ENCODE data around the gene CDH15. TPM values are rescaled to one million over a fixed set of nuclear protein-coding genes. Genes with fewer than 3 reads are reported as not detected.

Gene CDH15
- total RNA-seq, 1 experiment from 2014 or later, result 3.8 TPM

DNA sequence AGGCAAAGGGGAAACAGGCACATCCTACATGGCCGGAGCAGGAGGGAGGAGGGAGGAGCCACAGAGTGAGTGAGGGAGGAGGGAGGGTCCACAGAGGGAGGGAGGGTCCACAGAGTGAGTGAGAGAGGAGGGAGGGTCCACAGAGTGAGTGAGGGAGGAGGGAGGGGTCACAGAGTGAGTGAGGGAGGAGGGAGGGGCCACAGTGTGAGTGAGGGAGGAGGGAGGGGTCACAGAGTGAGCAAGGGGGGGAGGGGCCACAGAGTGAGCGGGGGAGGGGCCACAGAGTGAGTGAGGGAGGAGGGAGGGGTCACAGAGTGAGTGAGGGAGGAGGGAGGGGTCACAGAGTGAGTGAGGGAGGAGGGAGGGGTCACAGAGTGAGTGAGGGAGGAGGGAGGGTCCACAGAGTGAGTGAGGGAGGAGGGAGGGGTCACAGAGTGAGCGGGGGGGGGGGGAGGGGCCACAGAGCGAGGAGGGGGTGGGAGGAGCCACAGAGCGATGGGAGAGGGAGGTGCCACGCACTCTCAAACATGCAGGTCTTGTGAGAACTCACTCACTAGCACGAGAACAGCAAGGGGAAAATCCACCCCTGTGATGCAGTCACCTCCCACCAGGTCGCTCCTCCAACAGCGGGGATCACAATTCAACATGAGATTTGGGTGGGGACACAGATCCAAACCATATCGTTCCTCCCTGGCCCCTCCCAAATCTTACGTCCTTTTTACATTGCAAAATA lies 24.3 kb upstream of the CDH15 start:
- TF ChIP-seq POLR2A (IDR thresholded peaks at IDR 0.05; ENCODE audit: borderline replicate concordance, extremely low read depth, insufficient read depth, insufficient read length), result no peak
- TF ChIP-seq SRF (IDR thresholded peaks at IDR 0.05; ENCODE audit: low read depth), result no peak
- RAD21 ChIA-PET (ENCODE audit: low non-redundant PET in 1 of 2, low total read pairs in 2 of 2, uncharacterized antibody in 2 of 2, unreplicated experiment in 2 of 2), result no interaction called here
- H3K27ac ChIP-seq (ENCODE audit: low read depth, low read length), result no peak overlapping the region
- H3K27me3 ChIP-seq (ENCODE audit: insufficient read depth, low read length), result no peaks in the 10 kb centered on the region
- no peak overlapping the region for H3K4me2 ChIP-seq (ENCODE audit: low read length)
- DNase-seq (ENCODE audit: low read depth, low spot score) (no peak), ATAC-seq (no peak)
- intact Hi-C loops (cut with micrococcal nuclease), result no loop called here
- H3K9ac ChIP-seq (ENCODE audit: low read length), result no peak overlapping the region
- H3K79me2 ChIP-seq (ENCODE audit: insufficient read depth, low read length), result no peaks in the 10 kb centered on the region
- CTCF ChIA-PET, result no interaction called here
- peaks cover 0 to 13% of the 10 kb centered on the region in 2 experiments; a peak in 1 of 4 replicates for H3K9me3 ChIP-seq (ENCODE audit: control insufficient read depth in 1 of 2, insufficient read depth in 1 of 2, low read depth in 1 of 2, low read length in 2 of 2)
- no peaks in the 10 kb centered on the region for H4K20me1 ChIP-seq (ENCODE audit: insufficient read depth)
- H3K9me2 ChIP-seq (ENCODE audit: insufficient read depth), result no peaks in the 10 kb centered on the region
- POLR2A ChIA-PET, result no interaction called here
- H3K36me3 ChIP-seq (ENCODE audit: control insufficient read depth in 1 of 2, insufficient read depth in 2 of 2, low read length in 2 of 2), result peaks cover 10 to 27% of the 10 kb centered on the region in 2 experiments; a peak in 2 of 4 replicates
- BruUV-seq (replicated peaks), result no TSS peak
- H3K4me1 ChIP-seq (ENCODE audit: control insufficient read depth in 1 of 2, insufficient read depth in 2 of 2, low read length in 2 of 2), result no peaks in the 10 kb centered on the region
- no peak overlapping the region for H2AFZ ChIP-seq (ENCODE audit: low read depth, low read length, poor library complexity, severe bottlenecking)
- H3K4me3 ChIP-seq (replicated peaks in 1 of 2; ENCODE audit: low read depth in 1 of 2, low read length in 2 of 2), result no peak overlapping the region

DNA sequence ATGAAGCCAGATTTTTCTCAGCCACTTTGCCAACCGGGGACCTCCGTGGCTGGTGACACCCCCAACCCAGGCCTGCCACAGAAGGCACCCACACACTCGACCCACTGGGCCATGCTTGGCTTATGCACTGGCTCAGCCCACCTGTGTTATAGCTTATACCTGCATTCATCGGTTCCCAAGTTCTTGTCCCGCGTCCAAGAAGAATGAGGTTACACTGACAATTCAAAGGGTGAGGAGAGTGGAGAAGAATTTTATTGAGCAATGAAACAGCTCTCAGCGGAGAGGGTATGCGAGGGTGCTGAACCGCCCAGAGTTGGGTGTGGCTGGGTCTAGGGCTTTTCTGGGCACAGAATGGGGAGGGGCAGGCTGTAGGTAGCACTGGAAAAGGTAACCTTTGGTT lies 22.2 kb upstream of the CDH15 start:
- ChIA-PET CTCF (no interaction called here), POLR2A (no interaction called here), RAD21 (ENCODE audit: low non-redundant PET in 1 of 2, low total read pairs in 2 of 2, uncharacterized antibody in 2 of 2, unreplicated experiment in 2 of 2) (no interaction called here)
- Histone ChIP-seq H3K36me3 (ENCODE audit: control insufficient read depth in 1 of 2, insufficient read depth in 2 of 2, low read length in 2 of 2) (peaks cover 12 to 27% of the 10 kb centered on the region in 2 experiments; a peak in 2 of 4 replicates), H3K27ac (ENCODE audit: low read depth, low read length) (no peak overlapping the region), H3K4me3 (replicated peaks in 1 of 2; ENCODE audit: low read depth in 1 of 2, low read length in 2 of 2) (no peak overlapping the region), H3K27me3 (ENCODE audit: insufficient read depth, low read length) (no peaks in the 10 kb centered on the region), H3K4me1 (ENCODE audit: control insufficient read depth in 1 of 2, insufficient read depth in 2 of 2, low read length in 2 of 2) (peaks cover 0 to 15% of the 10 kb centered on the region in 2 experiments; a peak in 2 of 4 replicates), H3K4me2 (ENCODE audit: low read length) (no peak overlapping the region), H3K9me3 (ENCODE audit: control insufficient read depth in 1 of 2, insufficient read depth in 1 of 2, low read depth in 1 of 2, low read length in 2 of 2) (peaks cover 0 to 13% of the 10 kb centered on the region in 2 experiments; a peak in 1 of 4 replicates), H3K9ac (ENCODE audit: low read length) (no peak overlapping the region), H4K20me1 (ENCODE audit: insufficient read depth) (no peaks in the 10 kb centered on the region), H3K79me2 (ENCODE audit: insufficient read depth, low read length) (no peaks in the 10 kb centered on the region), H3K9me2 (ENCODE audit: insufficient read depth) (no peaks in the 10 kb centered on the region), H2AFZ (ENCODE audit: low read depth, low read length, poor library complexity, severe bottlenecking) (no peak overlapping the region)
- no TSS peak for BruUV-seq (replicated peaks)
- ATAC-seq, result no peak
- DNase-seq (ENCODE audit: low read depth, low spot score), result no peak
- intact Hi-C loops (cut with micrococcal nuclease), result no loop called here
- no peak for TF ChIP-seq CEBPB (IDR thresholded peaks at IDR 0.05; ENCODE audit: low read depth)
- TF ChIP-seq ELF1 (IDR thresholded peaks at IDR 0.05; ENCODE audit: borderline replicate concordance, low read depth), result no peak
- TF ChIP-seq ZNF274 (IDR thresholded peaks at IDR 0.05; ENCODE audit: low read depth, low read length), result no peak
- no peak for TF ChIP-seq ZBTB33 (IDR thresholded peaks at IDR 0.05; ENCODE audit: extremely low read depth, insufficient replicate concordance, low read length)
- no peak for TF ChIP-seq SIN3A (IDR thresholded peaks at IDR 0.05; ENCODE audit: low read depth)
- TF ChIP-seq YY1 (IDR thresholded peaks at IDR 0.05; ENCODE audit: extremely low read depth, insufficient replicate concordance, low read depth, low read length), result no peak
- TF ChIP-seq EZH2 (IDR thresholded peaks at IDR 0.05), result no peak
- no peak for TF ChIP-seq ZFX (IDR thresholded peaks at IDR 0.05)
- no peak for TF ChIP-seq FOSL1 (IDR thresholded peaks at IDR 0.05; ENCODE audit: low read depth)
- TF ChIP-seq REST (IDR thresholded peaks at IDR 0.05; ENCODE audit: low read depth), result no peak
- no peak for TF ChIP-seq MAX (IDR thresholded peaks at IDR 0.05)
- no peak for TF ChIP-seq POLR2AphosphoS5 (IDR thresholded peaks at IDR 0.05; ENCODE audit: low read depth, low read length)
- no peak for TF ChIP-seq SP1 (IDR thresholded peaks at IDR 0.05; ENCODE audit: low read depth)

Measured in HCT116 (cell line).